Calu3 (cell line): Measurements from ENCODE around the gene PTCD3. TPM values are rescaled to one million over a fixed set of nuclear protein-coding genes. Genes with fewer than 3 reads are reported as not detected.

Experiments used
- BruUV-seq: library from RNA; stranded (reverse); fragments of 400-500 nt; replicated peaks from 2 replicates; lab custom pipeline; 2021; lab: Mats Ljungman, UMichigan
- CTCF ChIA-PET: fragments of 300-600 bp; sonication (Branson Sonifier 250); formaldehyde crosslinking; loops from one replicate; lab custom pipeline; 2022; ENCODE audit warnings: antibody characterized with exemption; lab: Charles Lee
- DNase-seq: peaks from one replicate; pipeline ENCODE4 v3.0.0; 2022
- H3K27ac Mint-ChIP-seq: one replicate; pipeline ENCODE4 v1.8.0; 2022; ENCODE audit warnings: mixed read lengths; ENCODE audit not compliant: unreplicated experiment
- H3K27me3 Mint-ChIP-seq: one replicate; pipeline ENCODE4 v1.8.0; 2022; ENCODE audit warnings: mixed read lengths; ENCODE audit not compliant: unreplicated experiment
- H3K36me3 Mint-ChIP-seq: one replicate; pipeline ENCODE4 v1.8.0; 2022; ENCODE audit warnings: mild to moderate bottlenecking, moderate library complexity, mixed read lengths; ENCODE audit not compliant: insufficient read depth, unreplicated experiment
- H3K4me1 Mint-ChIP-seq: one replicate; pipeline ENCODE4 v1.8.0; 2022; ENCODE audit warnings: mild to moderate bottlenecking, low read depth, mixed read lengths; ENCODE audit not compliant: unreplicated experiment
- H3K4me3 Mint-ChIP-seq: one replicate; pipeline ENCODE4 v1.8.0; 2022; ENCODE audit warnings: mild to moderate bottlenecking, low read depth, moderate library complexity, mixed read lengths; ENCODE audit not compliant: unreplicated experiment
- H3K9me3 Mint-ChIP-seq: one replicate; pipeline ENCODE4 v1.8.0; 2022; ENCODE audit warnings: low read depth, mixed read lengths; ENCODE audit not compliant: unreplicated experiment
- intact Hi-C: fragments of 100-400 bp; cut with micrococcal nuclease; formaldehyde crosslinking; loops from one replicate; pipeline ENCODE4 v1.10.0; 2022; ENCODE audit not compliant: unreplicated experiment
- total RNA-seq: library from RNA; stranded (reverse); gene quantifications from 2 replicates; pipeline ENCODE4 v1.2.3, GENCODE V29; 2022
- TF ChIP-seq, protein P1 (sequence below): fragments of 200-600 bp; IDR thresholded peaks from one replicate; pipeline ENCODE4 v1.8.0; 2022; ENCODE audit warnings: antibody characterized with exemption; ENCODE audit not compliant: unreplicated experiment

The PTCD3 gene
- total RNA-seq, 1 experiment from 2014 or later, result 113 TPM

DNA sequence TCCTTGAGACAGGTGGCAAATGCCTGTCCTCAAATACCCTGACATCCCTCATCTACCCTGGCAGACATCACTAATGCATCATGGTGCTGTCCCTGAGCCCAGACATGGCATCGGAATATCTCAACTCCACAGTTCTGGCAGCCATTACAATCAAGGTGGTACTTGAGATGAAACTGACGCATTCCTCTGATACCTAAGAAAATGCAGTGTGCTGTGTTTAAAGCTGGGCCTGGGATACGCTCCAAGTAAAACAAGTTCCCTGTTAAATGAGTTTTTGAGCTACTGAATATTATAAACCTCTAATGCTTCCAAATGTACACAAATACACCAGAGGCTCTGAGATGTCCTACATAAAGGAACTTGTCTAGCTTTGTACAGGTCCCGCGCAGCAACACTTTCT, 30.1 kb upstream of the PTCD3 start:
- no peaks in the 10 kb centered on the region for H3K9me3 Mint-ChIP-seq
- intact Hi-C loops, result no loop called here
- CTCF ChIA-PET, result interaction anchor here (0.5 to 0.7 kb wide), 2 partner anchors 248 to 413 kb away, joined by 3 read pairs; no protein-coding TSS in a partner anchor

DNA sequence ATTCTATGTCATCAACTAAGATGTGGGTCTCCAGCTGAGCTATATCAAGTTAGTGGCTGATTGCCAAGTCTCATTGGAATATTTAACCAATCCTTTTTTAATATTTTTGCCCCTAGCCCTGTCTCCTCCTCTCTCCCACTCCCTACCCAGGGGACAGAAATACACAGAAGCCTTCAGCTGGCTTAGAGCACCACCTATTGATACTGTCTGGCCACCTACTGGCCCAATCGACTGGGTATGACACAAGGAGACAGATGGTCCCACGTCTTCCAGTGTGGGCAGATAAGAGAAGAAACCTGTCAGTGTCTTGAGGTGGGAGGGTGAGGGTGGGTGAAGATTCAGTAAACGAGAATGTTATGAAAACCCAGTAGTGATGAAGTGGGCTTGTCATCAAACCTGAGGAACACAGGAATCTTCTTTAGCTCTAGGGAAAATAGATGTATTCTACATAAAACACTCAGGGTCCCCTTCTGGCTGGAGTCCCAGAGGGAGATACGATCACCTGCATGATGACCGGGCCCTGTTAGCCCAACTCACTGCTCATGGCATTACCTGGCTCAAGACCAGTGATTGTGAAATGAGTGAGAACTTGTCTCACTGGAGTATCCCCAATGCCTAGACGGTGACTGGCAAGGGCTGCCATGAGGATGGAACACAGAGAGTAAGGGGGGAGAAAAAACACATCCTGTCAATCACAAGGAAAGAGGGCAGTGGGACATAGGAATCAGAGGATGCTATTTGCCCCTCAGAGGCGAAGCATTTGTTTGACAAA, 27.1 kb upstream of the PTCD3 start:
- peak; percentile 10 for DNase-seq
- no TSS peak for BruUV-seq
- CTCF ChIA-PET, result interaction anchor here (0.6 to 4.1 kb wide), 3 partner anchors 177 to 251 kb away, joined by 4 to 42 read pairs (median 5); no protein-coding TSS in a partner anchor
- no peaks in the 10 kb centered on the region for H3K27me3 Mint-ChIP-seq
- H3K9me3 Mint-ChIP-seq, result no peaks in the 10 kb centered on the region
- intact Hi-C loops, result no loop called here
- no peak overlapping the region for H3K27ac Mint-ChIP-seq
- no peaks in the 10 kb centered on the region for H3K4me1 Mint-ChIP-seq
- peaks cover 45% of the 10 kb centered on the region for H3K36me3 Mint-ChIP-seq
- TF ChIP-seq, protein P1, sequence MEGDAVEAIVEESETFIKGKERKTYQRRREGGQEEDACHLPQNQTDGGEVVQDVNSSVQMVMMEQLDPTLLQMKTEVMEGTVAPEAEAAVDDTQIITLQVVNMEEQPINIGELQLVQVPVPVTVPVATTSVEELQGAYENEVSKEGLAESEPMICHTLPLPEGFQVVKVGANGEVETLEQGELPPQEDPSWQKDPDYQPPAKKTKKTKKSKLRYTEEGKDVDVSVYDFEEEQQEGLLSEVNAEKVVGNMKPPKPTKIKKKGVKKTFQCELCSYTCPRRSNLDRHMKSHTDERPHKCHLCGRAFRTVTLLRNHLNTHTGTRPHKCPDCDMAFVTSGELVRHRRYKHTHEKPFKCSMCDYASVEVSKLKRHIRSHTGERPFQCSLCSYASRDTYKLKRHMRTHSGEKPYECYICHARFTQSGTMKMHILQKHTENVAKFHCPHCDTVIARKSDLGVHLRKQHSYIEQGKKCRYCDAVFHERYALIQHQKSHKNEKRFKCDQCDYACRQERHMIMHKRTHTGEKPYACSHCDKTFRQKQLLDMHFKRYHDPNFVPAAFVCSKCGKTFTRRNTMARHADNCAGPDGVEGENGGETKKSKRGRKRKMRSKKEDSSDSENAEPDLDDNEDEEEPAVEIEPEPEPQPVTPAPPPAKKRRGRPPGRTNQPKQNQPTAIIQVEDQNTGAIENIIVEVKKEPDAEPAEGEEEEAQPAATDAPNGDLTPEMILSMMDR, result no peak
- H3K4me3 Mint-ChIP-seq, result no peak overlapping the region

More for the DNA sequence above, 30.1 kb upstream of the PTCD3 start:
- BruUV-seq, result no TSS peak
- H3K27me3 Mint-ChIP-seq, result no peaks in the 10 kb centered on the region
- H3K4me3 Mint-ChIP-seq, result no peak overlapping the region
- H3K27ac Mint-ChIP-seq, result no peak overlapping the region
- H3K4me1 Mint-ChIP-seq, result no peaks in the 10 kb centered on the region
- DNase-seq, result no peak
- TF ChIP-seq, protein P1, result no peak
- H3K36me3 Mint-ChIP-seq, result peaks cover 35% of the 10 kb centered on the region

DNA sequence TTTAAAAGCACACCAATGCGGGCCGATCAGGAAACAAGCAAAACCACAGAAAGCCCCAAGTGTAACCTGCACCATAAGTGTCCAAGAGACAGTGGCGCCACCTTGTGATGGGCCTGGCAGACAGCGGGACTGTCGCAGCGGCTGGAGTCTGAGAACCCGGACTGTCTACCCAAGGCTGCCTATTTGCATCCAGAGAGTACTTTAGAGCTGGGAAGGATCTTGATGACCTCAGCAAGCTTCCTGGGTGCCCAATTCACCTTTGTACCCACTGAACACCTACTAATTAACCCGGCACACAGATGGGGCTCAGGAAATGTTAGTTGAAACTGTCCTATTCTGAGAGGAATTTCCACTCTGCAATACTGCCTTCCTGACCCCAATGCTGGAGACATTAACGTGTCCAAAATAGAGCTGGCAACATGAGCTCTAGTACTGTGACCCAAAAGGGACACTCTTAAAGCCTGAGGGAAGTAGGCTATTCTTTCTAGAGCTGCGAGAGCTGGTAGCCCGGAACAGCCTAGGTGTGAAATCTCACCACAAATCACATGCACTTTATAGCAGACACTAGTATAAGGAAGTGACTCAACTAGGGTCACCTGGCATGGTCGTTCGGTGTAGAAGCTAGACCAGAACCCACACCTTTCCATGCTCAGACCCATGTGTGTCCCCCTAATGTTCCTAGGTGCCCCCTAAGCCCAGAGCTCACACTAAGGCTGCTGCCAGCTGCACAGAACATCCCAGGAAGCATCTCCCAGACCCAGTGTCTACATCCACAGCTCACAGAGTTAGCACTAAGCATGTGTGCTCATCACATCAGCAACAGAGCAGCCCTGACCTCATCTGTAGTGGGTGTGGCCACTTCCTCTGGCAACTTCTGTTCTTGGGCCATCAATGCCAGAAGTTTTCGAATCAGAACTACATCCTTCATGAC, 25.8 kb upstream of the PTCD3 start:
- Mint-ChIP-seq H3K36me3 (peaks cover 47% of the 10 kb centered on the region), H3K27me3 (no peaks in the 10 kb centered on the region), H3K27ac (no peak overlapping the region), H3K4me1 (no peaks in the 10 kb centered on the region), H3K4me3 (no peak overlapping the region), H3K9me3 (no peaks in the 10 kb centered on the region)
- TF ChIP-seq, protein P1, result peak; percentile 71
- intact Hi-C loops, result loop anchor here (1.0 to 10.0 kb wide), 3 partner anchors 193 to 355 kb away; partner anchors contain the start of gene ST3GAL5
- BruUV-seq, result no TSS peak
- DNase-seq, result peak; percentile 77
- CTCF ChIA-PET, result interaction anchor here (0.7 to 4.1 kb wide), 4 partner anchors 35 to 256 kb away, joined by 4 to 42 read pairs (median 4); no protein-coding TSS in a partner anchor

DNA sequence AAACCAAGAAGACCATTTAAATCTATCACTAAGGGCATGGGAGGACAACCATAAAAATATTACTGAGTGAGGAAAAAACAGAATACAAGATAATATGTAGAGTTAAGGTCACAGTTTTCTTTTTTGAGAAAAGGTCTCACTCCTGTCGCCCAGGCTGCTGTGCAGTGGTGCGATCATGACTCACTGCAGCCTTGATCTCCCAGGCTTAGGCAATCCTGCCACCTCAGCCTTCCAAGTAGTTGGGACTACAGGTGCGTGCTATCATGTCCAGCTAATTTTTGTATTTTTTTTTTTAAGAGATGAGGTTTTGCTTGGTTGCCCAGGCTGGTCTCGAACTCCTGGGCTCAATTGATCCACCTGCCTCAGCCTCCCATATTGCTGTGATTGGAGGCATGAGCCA, 24.3 kb upstream of the PTCD3 start:
- intact Hi-C loops, result loop anchor here (5.0 to 10.0 kb wide), 2 partner anchors 194 to 357 kb away; partner anchors contain the start of gene ST3GAL5
- BruUV-seq, result no TSS peak
- DNase-seq, result no peak
- peaks cover 39% of the 10 kb centered on the region for H3K36me3 Mint-ChIP-seq
- no peaks in the 10 kb centered on the region for H3K27me3 Mint-ChIP-seq
- H3K9me3 Mint-ChIP-seq, result no peaks in the 10 kb centered on the region
- H3K27ac Mint-ChIP-seq, result no peak overlapping the region
- no peak overlapping the region for H3K4me3 Mint-ChIP-seq
- CTCF ChIA-PET, result no interaction called here
- TF ChIP-seq, protein P1, result no peak
- no peaks in the 10 kb centered on the region for H3K4me1 Mint-ChIP-seq
